SK-N-SH treated with all-trans-retinoic acid at 6 μM for 48 hours (cell line): ENCODE measurements around the gene OR9Q1.

Experiments
- CREB5 ChIP-seq: fragments of 250-450 bp; sonication (Bioruptor Pico); IDR thresholded peaks from 2 replicates; pipeline ENCODE4 v1.5.1; 2020; ENCODE audit warnings: low read depth, mild to moderate bottlenecking, moderate library complexity
- CSRNP3 ChIP-seq: fragments of 250-450 bp; sonication (Bioruptor Pico); IDR thresholded peaks from 2 replicates; pipeline ENCODE4 v1.5.1; 2021; ENCODE audit warnings: mild to moderate bottlenecking, moderate library complexity
- PATZ1 ChIP-seq: fragments of 250-450 bp; sonication (Bioruptor Pico); IDR thresholded peaks from 2 replicates; pipeline ENCODE4 v1.8.0; 2020; ENCODE audit warnings: mild to moderate bottlenecking, moderate library complexity, borderline replicate concordance
- ZFP30 ChIP-seq: fragments of 450-650 bp; formaldehyde crosslinking; IDR thresholded peaks from 2 replicates; pipeline ENCODE4 v1.5.0; 2022; ENCODE audit warnings: mild to moderate bottlenecking, moderate library complexity

- TF ChIP-seq CSRNP3 (CRISPR knock-in tag) (no peak), CREB5 (CRISPR knock-in tag) (no peak), PATZ1 (no peak), ZFP30 (CRISPR knock-in tag) (no peak)
These were observed 3.7 kb downstream of the OR9Q1 start for GRCh38 chr11:58027341-58027740.
